K562 (cell line): ENCODE data around the gene TMEM120B. TPM values are rescaled to one million over a fixed set of nuclear protein-coding genes. Genes with fewer than 3 reads are reported as not detected.

ENCODE experiments used
- E2F4 ChIP-seq: sonication (generic); formaldehyde crosslinking; IDR thresholded peaks from 2 replicates; pipeline ENCODE4 v1.8.0; 2022; ENCODE audit warnings: mild to moderate bottlenecking, low read depth, missing genetic modification reagents
- EZH2 ChIP-seq: IDR thresholded peaks from 2 replicates; pipeline ENCODE4 v1.6.1; 2012; ENCODE audit warnings: low read depth, mild to moderate bottlenecking, inconsistent platforms, low read length, borderline replicate concordance
- NELFE ChIP-seq: IDR thresholded peaks from 2 replicates; pipeline ENCODE4 v1.6.1; 2011; ENCODE audit warnings: mild to moderate bottlenecking; ENCODE audit not compliant: insufficient read depth, insufficient read length
- NFATC3 ChIP-seq: fragments of 450-650 bp; IDR thresholded peaks from 2 replicates; pipeline ENCODE4 v1.6.1; 2017; ENCODE audit warnings: mild to moderate bottlenecking
- SAP30 ChIP-seq: fragments of 200-600 bp; sonication (generic); IDR thresholded peaks from 2 replicates; pipeline ENCODE4 v1.6.1; 2012; ENCODE audit warnings: borderline replicate concordance, low read depth, mild to moderate bottlenecking, moderate library complexity, low read length, control low read depth, inconsistent platforms; ENCODE audit not compliant: insufficient read depth, poor library complexity, severe bottlenecking
- TEAD2 ChIP-seq: fragments of 450-650 bp; IDR thresholded peaks from 2 replicates; pipeline ENCODE4 v1.6.1; 2016; ENCODE audit warnings: missing genetic modification characterization, control low read depth, missing compliant biosample characterization
- THRA ChIP-seq: fragments of 450-650 bp; IDR thresholded peaks from 2 replicates; pipeline ENCODE4 v1.6.1; 2017; ENCODE audit warnings: mild to moderate bottlenecking, moderate library complexity
- ZBTB40 ChIP-seq, 2 experiments: fragments of 450-650 bp in 1 of 2; sonication (generic) in 1 of 2; formaldehyde crosslinking in 1 of 2; IDR thresholded peaks; 2 replicates each; pipeline versions ENCODE4 v1.7.1 to v1.9.0; 2016 to 2022; ENCODE audit warnings: inconsistent platforms in 1 of 2, mild to moderate bottlenecking in 1 of 2, missing genetic modification reagents in 1 of 2
- polyA plus RNA-seq, 8 experiments: library from polyadenylated mRNA; depleted of rRNA in 4 of 8; stranded (reverse) in 5 of 8; unstranded in 3 of 8; fragments of >200 nt; fragmentation: Nextera tagmentation in 2 of 8; fragmentation: Illumina TruSeq in 1 of 8; extraction: Ambion mirVana in 2 of 8; extraction: Trizol in 1 of 8; gene quantifications; 2 replicates each; pipeline versions ENCODE4 v1.2.1 to v1.2.3, GENCODE V29; 2011 to 2014; ENCODE audit warnings: inconsistent platforms in 1 of 8, missing spikeins in 1 of 8
- total RNA-seq, 7 experiments: library from RNA; depleted of rRNA in 6 of 7; stranded (reverse); fragments of >200 nt in 6 of 7; fragmentation: Illumina TruSeq in 2 of 7; extraction: Trizol in 2 of 7; gene quantifications; 2 replicates each; pipeline versions ENCODE4 v1.2.1 to v1.2.3, GENCODE V29; 2011 to 2021; ENCODE audit warnings: low replicate concordance in 1 of 7
- TF ChIP-seq, protein P1 (sequence below), 2 experiments: fragments of 450-650 bp in 1 of 2; sonication (generic) in 1 of 2; formaldehyde crosslinking in 1 of 2; IDR thresholded peaks in 1 of 2; conservative IDR thresholded peaks in 1 of 2; 2 replicates each; pipeline versions ENCODE4 v1.6.1 to v1.8.1; 2016 to 2023; ENCODE audit warnings: mild to moderate bottlenecking in 2 of 2, moderate library complexity in 2 of 2, inconsistent platforms in 1 of 2, missing genetic modification reagents in 1 of 2
- TF ChIP-seq, protein P2 (sequence below): conservative IDR thresholded peaks from 2 replicates; pipeline ENCODE4 v1.6.1; 2011; ENCODE audit warnings: low read depth, mild to moderate bottlenecking, low read length; ENCODE audit not compliant: control insufficient read depth
- TF ChIP-seq, protein P3 (sequence below): sonication (generic); formaldehyde crosslinking; IDR thresholded peaks from 2 replicates; pipeline ENCODE4 v1.9.0; 2022; ENCODE audit warnings: mild to moderate bottlenecking, missing genetic modification reagents

TMEM120B gene
- total and polyA plus RNA-seq, 9 of the 15 experiments (the other 6 are each of a cell fraction or from before 2014, with no cell fraction given), result 1.7 to 18.6 (median 7.4) TPM

- TF ChIP-seq, protein P1, sequence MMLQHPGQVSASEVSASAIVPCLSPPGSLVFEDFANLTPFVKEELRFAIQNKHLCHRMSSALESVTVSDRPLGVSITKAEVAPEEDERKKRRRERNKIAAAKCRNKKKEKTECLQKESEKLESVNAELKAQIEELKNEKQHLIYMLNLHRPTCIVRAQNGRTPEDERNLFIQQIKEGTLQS (IDR thresholded peaks at IDR 0.05), result peak; percentile 99
- TF ChIP-seq, protein P1 (CRISPR knock-in tag; conservative IDR thresholded peaks at IDR 0.05), result peak; percentile 94
- TF ChIP-seq NELFE (no peak), NFATC3 (no peak), ZBTB40 (IDR thresholded peaks at IDR 0.05) (no peak), ZBTB40 (CRISPR knock-in tag; IDR thresholded peaks at IDR 0.05) (no peak), SAP30 (no peak), EZH2 (no peak), E2F4 (no peak), TEAD2 (no peak), THRA (no peak)
- TF ChIP-seq, protein P2, sequence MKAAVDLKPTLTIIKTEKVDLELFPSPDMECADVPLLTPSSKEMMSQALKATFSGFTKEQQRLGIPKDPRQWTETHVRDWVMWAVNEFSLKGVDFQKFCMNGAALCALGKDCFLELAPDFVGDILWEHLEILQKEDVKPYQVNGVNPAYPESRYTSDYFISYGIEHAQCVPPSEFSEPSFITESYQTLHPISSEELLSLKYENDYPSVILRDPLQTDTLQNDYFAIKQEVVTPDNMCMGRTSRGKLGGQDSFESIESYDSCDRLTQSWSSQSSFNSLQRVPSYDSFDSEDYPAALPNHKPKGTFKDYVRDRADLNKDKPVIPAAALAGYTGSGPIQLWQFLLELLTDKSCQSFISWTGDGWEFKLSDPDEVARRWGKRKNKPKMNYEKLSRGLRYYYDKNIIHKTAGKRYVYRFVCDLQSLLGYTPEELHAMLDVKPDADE, result peak; percentile 79
- TF ChIP-seq, protein P3, sequence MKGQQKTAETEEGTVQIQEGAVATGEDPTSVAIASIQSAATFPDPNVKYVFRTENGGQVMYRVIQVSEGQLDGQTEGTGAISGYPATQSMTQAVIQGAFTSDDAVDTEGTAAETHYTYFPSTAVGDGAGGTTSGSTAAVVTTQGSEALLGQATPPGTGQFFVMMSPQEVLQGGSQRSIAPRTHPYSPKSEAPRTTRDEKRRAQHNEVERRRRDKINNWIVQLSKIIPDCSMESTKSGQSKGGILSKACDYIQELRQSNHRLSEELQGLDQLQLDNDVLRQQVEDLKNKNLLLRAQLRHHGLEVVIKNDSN (CRISPR knock-in tag), result no peak
These were observed 25.8 kb downstream of the TMEM120B start (continued) for GRCh38 chr12:121738340-121738858.
